ENCODE data around the gene ANKRD16.

DNA sequence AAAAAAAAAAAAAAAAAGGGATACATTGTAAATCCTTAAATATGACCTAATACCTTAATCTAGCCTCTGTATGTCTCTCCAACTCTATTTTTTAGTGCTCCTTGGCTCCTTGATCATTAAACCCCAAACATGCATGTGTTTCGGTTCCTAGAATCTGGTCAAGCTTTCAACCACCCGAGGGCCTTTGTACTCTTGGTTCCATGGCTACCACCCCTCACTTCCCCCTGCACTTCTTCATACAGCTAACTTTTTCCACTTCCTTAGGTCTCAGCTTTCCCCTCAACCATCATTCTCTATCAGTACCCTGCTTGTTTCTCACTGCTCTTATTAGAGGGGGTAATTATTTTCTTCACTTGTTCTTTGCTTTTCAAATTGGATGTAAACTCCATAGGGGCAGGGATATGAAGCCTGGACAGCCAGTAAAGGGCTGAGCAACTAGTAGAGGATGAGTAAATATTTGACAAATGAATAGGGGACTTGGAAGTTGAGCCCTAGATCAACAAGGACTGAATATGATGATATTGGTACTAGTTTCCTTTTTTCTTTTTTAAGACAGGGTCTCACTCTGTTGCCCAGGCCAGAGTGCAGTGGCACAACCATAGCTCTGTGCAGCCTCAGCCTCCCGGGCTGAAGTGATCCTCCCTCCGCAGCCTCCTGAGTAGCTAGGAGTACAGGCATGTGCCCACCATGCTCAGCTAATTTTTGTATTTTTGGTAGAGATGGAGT lies 72.2 kb downstream of the ANKRD16 start:
- TF ChIP-seq POLR2AphosphoS5 (IDR thresholded peaks at IDR 0.05; ENCODE audit: low read depth, low read length) (no peak), TAF1 (IDR thresholded peaks at IDR 0.05; ENCODE audit: borderline replicate concordance, insufficient read depth, low read length) (no peak), SIN3A (IDR thresholded peaks at IDR 0.05; ENCODE audit: borderline replicate concordance, insufficient read depth, low read length) (no peak)
